D721Med (cell line): ENCODE data around the gene AGPS.

Source experiments
- DNase-seq: peaks from one replicate; pipeline ENCODE4 v3.0.0; 2011; ENCODE audit warnings: low spot score; ENCODE audit not compliant: insufficient read length
- FAIRE-seq: peaks from 2 replicates; lab custom pipeline; 2011; peaks lifted over from hg19 to GRCh38; lab: Jason Lieb, UNC
- TF ChIP-seq, protein P1 (sequence below): IDR thresholded peaks from 2 replicates; pipeline ENCODE4 v1.5.1; 2012; ENCODE audit warnings: mild to moderate bottlenecking, control low read depth; ENCODE audit not compliant: insufficient read depth; ENCODE audit errors: missing control alignments

Gene AGPS

DNA sequence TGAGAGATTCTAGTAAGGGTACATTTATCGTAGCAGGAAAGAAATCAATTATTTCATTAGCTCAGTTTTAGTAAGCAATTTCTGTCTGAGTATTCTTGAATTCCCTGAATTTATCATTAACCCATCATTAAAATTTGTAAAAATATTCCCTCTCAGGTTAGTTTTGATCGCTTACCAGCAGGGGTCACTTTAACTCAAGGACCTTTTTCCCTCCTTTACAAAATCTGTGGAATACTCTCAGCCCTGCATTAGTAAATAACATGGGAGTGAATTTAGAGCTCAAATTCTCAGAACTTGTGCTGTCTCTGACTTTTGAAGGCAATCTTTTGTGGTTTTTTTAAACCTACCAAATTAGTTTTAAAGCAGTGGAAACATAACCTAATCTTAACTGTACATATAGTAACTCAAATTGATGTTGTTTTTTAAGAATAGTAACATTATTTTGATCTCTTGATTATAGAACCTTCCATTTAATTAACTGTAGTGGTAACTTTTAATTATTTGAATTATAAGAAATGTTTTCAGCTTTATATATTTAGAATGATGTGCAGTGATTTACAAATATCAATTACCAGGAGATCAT lies 97.2 kb downstream of the AGPS start:
- TF ChIP-seq, protein P1, sequence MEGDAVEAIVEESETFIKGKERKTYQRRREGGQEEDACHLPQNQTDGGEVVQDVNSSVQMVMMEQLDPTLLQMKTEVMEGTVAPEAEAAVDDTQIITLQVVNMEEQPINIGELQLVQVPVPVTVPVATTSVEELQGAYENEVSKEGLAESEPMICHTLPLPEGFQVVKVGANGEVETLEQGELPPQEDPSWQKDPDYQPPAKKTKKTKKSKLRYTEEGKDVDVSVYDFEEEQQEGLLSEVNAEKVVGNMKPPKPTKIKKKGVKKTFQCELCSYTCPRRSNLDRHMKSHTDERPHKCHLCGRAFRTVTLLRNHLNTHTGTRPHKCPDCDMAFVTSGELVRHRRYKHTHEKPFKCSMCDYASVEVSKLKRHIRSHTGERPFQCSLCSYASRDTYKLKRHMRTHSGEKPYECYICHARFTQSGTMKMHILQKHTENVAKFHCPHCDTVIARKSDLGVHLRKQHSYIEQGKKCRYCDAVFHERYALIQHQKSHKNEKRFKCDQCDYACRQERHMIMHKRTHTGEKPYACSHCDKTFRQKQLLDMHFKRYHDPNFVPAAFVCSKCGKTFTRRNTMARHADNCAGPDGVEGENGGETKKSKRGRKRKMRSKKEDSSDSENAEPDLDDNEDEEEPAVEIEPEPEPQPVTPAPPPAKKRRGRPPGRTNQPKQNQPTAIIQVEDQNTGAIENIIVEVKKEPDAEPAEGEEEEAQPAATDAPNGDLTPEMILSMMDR: peak; percentile 60
- peak; percentile 55 for FAIRE-seq
- no peak for DNase-seq

DNA sequence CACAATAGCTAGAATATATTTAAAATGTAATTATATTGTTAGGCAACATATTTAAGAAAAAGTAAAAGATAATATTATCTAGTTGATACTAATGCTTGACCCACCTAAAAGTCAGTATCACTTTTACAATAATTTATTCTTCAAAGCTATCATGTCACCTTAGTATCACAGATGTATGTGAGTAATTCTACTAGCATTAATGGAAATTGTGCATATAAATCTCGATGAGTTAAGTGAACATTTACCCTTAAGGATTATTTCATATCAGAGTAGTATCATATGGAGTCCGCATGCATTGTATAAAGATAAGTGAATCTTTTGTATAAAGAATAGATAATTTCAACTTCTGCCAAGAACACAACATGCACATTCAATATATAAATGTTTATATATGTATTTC lies 103.4 kb downstream of the AGPS start:
- FAIRE-seq: no peak
- DNase-seq: no peak
- TF ChIP-seq, protein P1: no peak

DNA sequence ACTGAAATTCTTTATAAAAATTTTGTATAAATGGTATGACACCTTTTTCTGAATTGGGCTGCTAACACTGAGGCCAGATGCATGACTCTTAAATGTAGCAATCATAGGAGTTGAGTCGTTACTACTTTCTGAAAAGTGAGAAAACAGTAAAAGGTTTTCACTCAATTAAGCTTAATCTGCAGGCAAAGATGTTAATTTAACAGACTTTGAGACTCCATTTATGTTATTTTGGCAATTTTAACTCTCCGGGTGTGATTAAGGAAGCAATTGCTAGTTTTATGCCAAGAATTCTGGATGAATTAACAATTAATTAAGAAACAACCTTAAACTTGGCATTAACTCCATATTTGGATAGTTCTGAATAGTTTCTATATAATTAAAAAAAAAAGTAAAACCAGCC lies 104.3 kb downstream of the AGPS start:
- no peak for DNase-seq
- FAIRE-seq: no peak

DNA sequence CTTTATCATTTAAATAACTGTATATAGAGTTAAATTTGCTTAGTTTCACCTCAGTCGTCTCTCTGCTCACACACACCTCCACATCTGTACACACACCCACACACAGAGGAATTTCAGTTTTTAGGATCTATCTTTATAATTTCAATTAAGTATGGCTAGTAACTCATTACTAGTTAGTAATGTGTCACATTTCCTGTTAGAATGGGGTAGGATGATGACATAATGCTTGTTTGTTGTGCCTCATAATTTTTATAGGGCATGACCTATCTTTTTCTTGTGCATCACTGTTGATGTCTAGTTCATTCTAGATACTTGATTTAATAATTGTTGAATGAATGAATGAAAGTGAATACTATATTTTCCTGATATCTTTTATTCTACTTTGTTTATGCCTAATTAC lies 108.6 kb downstream of the AGPS start:
- DNase-seq: no peak
- TF ChIP-seq, protein P1: no peak
- no peak for FAIRE-seq

More for the DNA sequence above, 104.3 kb downstream of the AGPS start:
- TF ChIP-seq, protein P1: no peak

DNA sequence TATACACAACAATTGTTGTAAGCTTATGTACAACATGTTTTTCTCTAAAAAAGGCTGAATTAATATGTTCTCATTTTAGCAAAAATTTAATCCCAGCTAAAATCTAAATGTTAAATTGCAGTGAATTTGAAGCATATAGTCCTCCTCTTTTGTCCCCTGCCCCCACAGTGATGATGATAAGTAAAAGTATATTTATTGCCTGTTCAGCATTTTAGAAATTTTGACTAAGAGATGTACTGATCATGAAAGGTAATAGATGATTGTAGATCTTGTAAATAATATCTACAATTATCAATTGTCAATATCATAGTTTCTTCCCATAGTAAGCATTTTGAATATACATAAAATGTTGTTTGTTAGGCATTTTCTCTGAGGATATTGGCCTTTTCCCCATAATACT lies 113.9 kb downstream of the AGPS start:
- TF ChIP-seq, protein P1: no peak
- no peak for FAIRE-seq

DNA sequence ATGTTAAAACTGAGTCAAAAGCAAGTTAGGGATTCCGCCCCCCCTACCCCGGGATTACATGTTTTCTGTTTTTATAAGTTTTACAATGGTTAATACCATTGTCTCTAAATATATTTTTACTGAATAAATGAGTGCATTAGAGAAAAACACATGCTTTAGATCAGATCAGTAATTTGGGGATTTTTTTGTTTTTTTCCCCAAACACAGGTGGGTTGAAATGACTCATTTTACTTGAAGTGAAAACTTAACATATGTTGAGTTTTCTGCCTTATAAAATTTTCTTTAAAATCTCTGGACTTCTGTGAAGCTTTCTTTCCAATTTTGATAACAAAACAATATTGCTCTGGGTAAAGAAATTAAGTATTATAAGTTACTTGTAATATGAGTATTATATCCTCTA lies 114.4 kb downstream of the AGPS start:
- DNase-seq (no peak), FAIRE-seq (no peak)
- TF ChIP-seq, protein P1: no peak

More for the DNA sequence above, 113.9 kb downstream of the AGPS start:
- DNase-seq: no peak

DNA sequence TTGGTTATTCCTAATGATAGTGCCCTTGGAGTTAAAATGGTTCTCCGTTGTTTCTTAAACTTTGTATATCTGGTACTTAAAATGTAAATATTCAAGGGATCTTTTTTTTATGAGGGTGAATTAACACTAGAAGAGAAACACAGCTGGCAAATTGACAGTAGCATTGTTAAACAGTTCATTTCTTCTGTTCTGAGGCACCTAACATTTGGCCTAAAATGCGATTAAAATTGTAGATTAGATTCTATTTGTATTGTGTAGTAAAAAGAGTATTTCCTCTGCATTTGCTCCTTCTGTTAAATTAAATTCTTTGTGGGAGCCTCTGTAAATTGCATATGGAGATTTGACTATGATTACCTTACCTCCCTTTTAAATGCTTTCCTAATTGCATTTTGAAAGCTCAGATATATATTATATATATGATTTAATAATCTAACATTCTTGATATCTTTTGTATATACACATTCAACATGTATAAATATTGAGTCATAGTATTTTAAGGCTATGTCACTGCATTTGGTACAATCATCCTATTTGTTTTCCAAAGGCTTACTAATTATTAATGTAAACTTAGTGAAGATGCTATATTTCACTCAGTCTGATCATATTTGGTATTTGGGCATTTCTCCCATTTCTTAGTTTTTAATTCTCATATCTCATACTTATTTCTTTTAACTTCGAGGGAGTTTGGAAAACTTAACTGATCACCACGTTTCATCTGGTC lies 124.4 kb downstream of the AGPS start:
- DNase-seq (no peak), FAIRE-seq (no peak)
- TF ChIP-seq, protein P1: no peak
